Esophagus mucosa (tissue), 1 donor: ENCODE results near the gene SMIM29. TPM values are rescaled to one million over a fixed set of nuclear protein-coding genes. Genes with fewer than 3 reads are reported as not detected.

ENCODE experiments used
- ATAC-seq: fragments of 200-7000 bp; cut with Tn5 transposase; one replicate; pipeline ENCODE4 v1.9.1; 2020
- total RNA-seq: library from RNA; stranded (reverse); gene quantifications from one replicate; pipeline ENCODE4 v1.2.4, GENCODE V29; 2023
- donor health status: DM: yes; HTN: yes; CAD: no.

Gene SMIM29
- total RNA-seq, 1 donor from 2014 or later: 30.6 TPM

GRCh38 chr6:34226066-34226465 is 22.7 kb downstream of the SMIM29 start:
- ATAC-seq: no peak

GRCh38 chr6:34225551-34225950 is 23.3 kb downstream of the SMIM29 start:
- ATAC-seq: no peak

- ATAC-seq: peak; percentile 92
Measured at GRCh38 chr6:34223956-34224940, 24.6 kb downstream of the SMIM29 start.

- peak; percentile 55 for ATAC-seq
Measured at GRCh38 chr6:34223381-34223955, 25.3 kb downstream of the SMIM29 start.

GRCh38 chr6:34218691-34219090 is 30.1 kb downstream of the SMIM29 start:
- ATAC-seq: no peak

- ATAC-seq: no peak
Measured at GRCh38 chr6:34213772-34214171, 35.0 kb downstream of the SMIM29 start.

- no peak for ATAC-seq
Measured at GRCh38 chr6:34207695-34208443, 40.9 kb downstream of the SMIM29 start.

GRCh38 chr6:34206726-34207125 is 42.1 kb downstream of the SMIM29 start:
- ATAC-seq: no peak

- no peak for ATAC-seq
Measured at GRCh38 chr6:34205916-34206315, 42.9 kb downstream of the SMIM29 start.

- peak; percentile 62 for ATAC-seq
Measured at GRCh38 chr6:34205466-34205865, 43.3 kb downstream of the SMIM29 start.

- ATAC-seq: no peak
Measured at GRCh38 chr6:34204693-34205092, 44.1 kb downstream of the SMIM29 start.

GRCh38 chr6:34202329-34203201 is 46.2 kb downstream of the SMIM29 start:
- ATAC-seq: no peak

GRCh38 chr6:34201455-34202107 is 47.2 kb downstream of the SMIM29 start:
- peak; percentile 63 for ATAC-seq

GRCh38 chr6:34200340-34200971 is 48.4 kb downstream of the SMIM29 start:
- no peak for ATAC-seq

- no peak for ATAC-seq
Measured at GRCh38 chr6:34196833-34197195, 52.0 kb downstream of the SMIM29 start.

Other genes starting within 250 kb of the SMIM29 start
- gene GRM4, start 102.9 kb downstream of the SMIM29 start, total RNA-seq: not detected
- gene HMGA1, start 12.1 kb downstream of the SMIM29 start, total RNA-seq: 244 TPM
- 18.7 TPM for gene NUDT3, start 143.7 kb upstream of the SMIM29 start, total RNA-seq
- gene RPS10, start 177.1 kb upstream of the SMIM29 start, total RNA-seq: 1,684 TPM
- not detected for gene PACSIN1, start 217.1 kb upstream of the SMIM29 start, total RNA-seq